Prostate gland (tissue), 2 donors: ENCODE measurements around the gene STRN3. TPM values are rescaled to one million over a fixed set of nuclear protein-coding genes. Genes with fewer than 3 reads are reported as not detected.
"Not testable (repeated sequence)": the region's sequence is repeated elsewhere in the genome, so short reads cannot be mapped to it uniquely, and the experiment has no call there.

Source experiments
- DNase-seq: peaks from one replicate; pipeline ENCODE4 v3.0.0-alpha.2; 2019; ENCODE audit warnings: low spot score
- H3K27ac ChIP-seq, 2 donors: fragments of 200-600 bp; sonication (generic); 2 replicates each; pipeline ENCODE4 v1.5.1; 2017 to 2019
- H3K27me3 ChIP-seq: fragments of 200-600 bp; sonication (generic); replicated peaks from 2 replicates; pipeline ENCODE4 v1.5.1; 2019; ENCODE audit not compliant: insufficient read depth
- H3K36me3 ChIP-seq, 2 donors: fragments of 200-600 bp; sonication (generic); 1 replicate in 1 of 2; 2 replicates in 1 of 2; pipeline versions ENCODE4 v1.5.1 to v1.8.1; 2017 to 2019
- H3K4me1 ChIP-seq: fragments of 200-600 bp; sonication (generic); replicated peaks from 2 replicates; pipeline ENCODE4 v1.5.1; 2019
- H3K4me3 ChIP-seq, 2 donors: fragments of 200-600 bp; sonication (generic); 2 replicates each; pipeline ENCODE4 v1.5.1; 2017 to 2019
- H3K9me3 ChIP-seq: fragments of 200-600 bp; sonication (generic); 2 replicates; pipeline ENCODE4 v1.5.1; 2017
- POLR2A ChIP-seq: fragments of 450-650 bp; IDR thresholded peaks from one replicate; pipeline ENCODE4 v1.6.1; 2016; ENCODE audit warnings: antibody characterized with exemption, mild to moderate bottlenecking
- POLR2AphosphoS5 ChIP-seq: sonication (generic); formaldehyde crosslinking; IDR thresholded peaks from one replicate; pipeline ENCODE4 v1.6.1; 2017; ENCODE audit warnings: antibody characterized with exemption
- WGBS: methylation state at CpG from one replicate; pipeline ENCODE4 v1.1.5; 2018; 5-methylcytosine and 5-hydroxymethylcytosine counted together
- intact Hi-C: fragments of 100-400 bp; cut with DNase I; formaldehyde crosslinking; loops from one replicate; pipeline ENCODE4 v1.14.2; 2022
- total RNA-seq, 2 donors: library from RNA; depleted of rRNA; stranded (reverse); fragments of >200 nt; gene quantifications; one replicate each; pipeline ENCODE4 v1.1.0, GENCODE V29; 2016
- TF ChIP-seq, protein P1 (sequence below), 4 experiments: fragments of 200-600 bp in 2 of 4; fragments of 450-650 bp in 2 of 4; sonication (generic) in 2 of 4; IDR thresholded peaks; 1 replicate in 3 of 4; 2 replicates in 1 of 4; pipeline ENCODE4 v1.5.1; 2016 to 2019; ENCODE audit warnings: antibody characterized with exemption in 4 of 4, mild to moderate bottlenecking in 2 of 4, moderate library complexity in 2 of 4

The STRN3 gene
- total RNA-seq, 2 donors from 2014 or later = 25.6 to 40.5 TPM

DNA sequence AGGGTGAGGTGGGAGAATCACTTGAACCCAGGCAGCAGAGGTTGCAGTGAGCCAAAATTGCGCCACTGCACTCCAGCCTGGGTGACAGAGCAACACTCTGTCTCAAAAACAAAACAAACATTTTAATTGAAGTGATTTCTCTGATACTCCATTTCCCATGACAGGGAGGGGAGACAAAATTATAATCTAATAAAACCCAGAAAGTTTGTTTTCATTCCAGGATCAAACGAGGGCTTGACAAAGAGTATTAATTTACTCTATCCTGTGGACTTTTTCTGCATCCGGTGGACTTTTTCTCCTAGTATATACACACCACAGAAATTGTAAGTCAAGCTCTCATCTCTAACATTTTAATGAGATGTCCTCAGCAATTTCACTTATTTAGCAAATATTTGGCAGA, 15.2 kb downstream of the STRN3 start:
- H3K4me3 ChIP-seq = no peak overlapping the region
- 51% methylated on average over 3 of the region's 3 CpGs for WGBS
- intact Hi-C loops = no loop called here
- H3K27ac ChIP-seq = no peak overlapping the region
- no peaks in the 10 kb centered on the region for H3K27me3 ChIP-seq
- TF ChIP-seq, protein P1, sequence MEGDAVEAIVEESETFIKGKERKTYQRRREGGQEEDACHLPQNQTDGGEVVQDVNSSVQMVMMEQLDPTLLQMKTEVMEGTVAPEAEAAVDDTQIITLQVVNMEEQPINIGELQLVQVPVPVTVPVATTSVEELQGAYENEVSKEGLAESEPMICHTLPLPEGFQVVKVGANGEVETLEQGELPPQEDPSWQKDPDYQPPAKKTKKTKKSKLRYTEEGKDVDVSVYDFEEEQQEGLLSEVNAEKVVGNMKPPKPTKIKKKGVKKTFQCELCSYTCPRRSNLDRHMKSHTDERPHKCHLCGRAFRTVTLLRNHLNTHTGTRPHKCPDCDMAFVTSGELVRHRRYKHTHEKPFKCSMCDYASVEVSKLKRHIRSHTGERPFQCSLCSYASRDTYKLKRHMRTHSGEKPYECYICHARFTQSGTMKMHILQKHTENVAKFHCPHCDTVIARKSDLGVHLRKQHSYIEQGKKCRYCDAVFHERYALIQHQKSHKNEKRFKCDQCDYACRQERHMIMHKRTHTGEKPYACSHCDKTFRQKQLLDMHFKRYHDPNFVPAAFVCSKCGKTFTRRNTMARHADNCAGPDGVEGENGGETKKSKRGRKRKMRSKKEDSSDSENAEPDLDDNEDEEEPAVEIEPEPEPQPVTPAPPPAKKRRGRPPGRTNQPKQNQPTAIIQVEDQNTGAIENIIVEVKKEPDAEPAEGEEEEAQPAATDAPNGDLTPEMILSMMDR (IDR thresholded peaks at IDR 0.05) = no peak
- TF ChIP-seq POLR2A (no peak), POLR2AphosphoS5 (no peak)
- H3K4me1 ChIP-seq = no peaks in the 10 kb centered on the region
- no peak for DNase-seq
- no peaks in the 10 kb centered on the region for H3K9me3 ChIP-seq
- H3K36me3 ChIP-seq = no peaks in the 10 kb centered on the region

DNA sequence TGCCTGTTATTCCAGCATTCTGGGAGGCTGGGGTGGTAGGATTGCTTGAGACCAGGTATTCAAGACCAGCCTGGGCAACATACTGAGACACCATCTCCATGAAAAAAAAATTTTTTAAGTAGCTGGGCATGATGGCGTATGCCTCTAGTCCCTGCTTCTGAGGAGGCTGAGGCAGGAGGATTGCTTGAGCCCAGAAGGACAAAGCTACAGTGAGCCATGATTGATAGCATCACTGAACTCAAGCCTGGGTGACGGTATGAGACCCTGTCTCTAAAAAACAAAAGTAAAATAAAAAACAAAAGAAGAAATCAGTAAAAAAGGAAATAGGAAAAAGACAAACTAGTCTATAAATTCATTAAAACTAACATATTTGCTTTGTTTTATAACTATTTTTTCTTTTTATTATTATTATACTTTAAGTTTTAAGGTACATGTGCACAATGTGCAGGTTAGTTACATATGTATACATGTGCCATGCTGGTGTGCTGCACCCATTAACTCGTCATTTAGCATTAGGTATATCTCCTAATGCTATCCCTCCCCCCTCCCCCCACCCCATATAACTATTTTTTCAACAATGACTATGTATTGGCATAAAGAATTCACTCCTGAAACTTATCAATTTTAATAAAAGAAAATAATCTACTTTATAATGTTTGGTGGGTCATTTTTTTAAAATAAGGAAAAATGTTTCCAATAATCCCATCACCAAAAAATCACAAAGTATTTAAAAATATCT, 16.2 kb downstream of the STRN3 start:
- 91% methylated on average over 3 of the region's 3 CpGs for WGBS
- DNase-seq = no peak
- no peaks in the 10 kb centered on the region for H3K27me3 ChIP-seq
- H3K36me3 ChIP-seq = no peaks in the 10 kb centered on the region
- no peak overlapping the region for H3K4me3 ChIP-seq
- no peak overlapping the region for H3K27ac ChIP-seq
- intact Hi-C loops = no loop called here
- H3K4me1 ChIP-seq = no peaks in the 10 kb centered on the region
- H3K9me3 ChIP-seq = no peaks in the 10 kb centered on the region
- TF ChIP-seq POLR2AphosphoS5 (no peak), POLR2A (no peak)
- TF ChIP-seq, protein P1 (IDR thresholded peaks at IDR 0.05) = no peak

DNA sequence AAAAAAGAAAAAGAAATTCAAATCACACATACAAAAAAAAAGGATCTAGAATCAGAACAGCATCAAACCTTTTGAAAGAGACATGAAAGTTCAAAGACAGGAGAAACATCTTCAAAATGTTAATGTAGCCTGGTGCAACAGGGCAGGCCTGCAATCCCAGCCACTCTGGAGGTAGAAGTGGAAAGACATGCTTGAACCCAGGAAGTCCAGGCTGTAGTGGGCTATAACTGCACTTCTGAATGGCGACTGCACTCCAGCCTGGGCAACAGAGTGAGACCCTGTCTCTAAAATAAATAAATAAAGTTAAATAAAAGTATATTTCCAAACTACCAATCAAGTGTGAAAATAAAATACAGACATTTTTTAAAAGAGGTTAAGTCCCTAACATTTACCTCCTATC, 19.5 kb downstream of the STRN3 start:
- H3K27me3 ChIP-seq = no peaks in the 10 kb centered on the region
- H3K27ac ChIP-seq = no peak overlapping the region
- H3K9me3 ChIP-seq = no peaks in the 10 kb centered on the region
- DNase-seq = no peak
- no peaks in the 10 kb centered on the region for H3K4me1 ChIP-seq
- TF ChIP-seq, protein P1 (IDR thresholded peaks at IDR 0.05) = no peak
- WGBS = 96% methylated on average over 1 of the region's 1 CpG
- intact Hi-C loops = no loop called here
- H3K4me3 ChIP-seq = no peak overlapping the region
- no peaks in the 10 kb centered on the region for H3K36me3 ChIP-seq

DNA sequence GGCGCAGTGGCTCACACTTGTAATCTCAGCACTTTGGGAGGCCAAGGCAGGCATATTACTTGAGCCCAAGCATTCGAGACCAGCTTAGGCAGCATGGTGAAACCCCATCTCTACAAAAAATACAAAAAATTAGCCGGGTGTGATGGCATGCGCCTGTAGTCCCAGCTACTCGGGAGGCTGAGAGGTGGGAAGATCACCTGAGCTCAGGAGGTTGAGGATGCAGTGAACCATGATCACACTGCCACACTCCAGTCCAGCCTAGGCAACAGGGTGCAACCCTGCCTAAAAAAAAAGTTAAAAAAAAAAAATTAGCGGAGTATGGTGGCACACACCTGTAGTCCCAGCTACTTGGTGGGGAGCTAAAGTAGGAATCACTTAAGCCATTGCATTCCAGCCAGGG, 22.2 kb downstream of the STRN3 start:
- H3K4me1 ChIP-seq, H3K27me3 ChIP-seq, H3K9me3 ChIP-seq, H3K36me3 ChIP-seq, H3K27ac ChIP-seq, DNase-seq, H3K4me3 ChIP-seq, intact Hi-C loops: not testable (repeated sequence)
- WGBS = 95% methylated on average over 6 of the region's 6 CpGs

DNA sequence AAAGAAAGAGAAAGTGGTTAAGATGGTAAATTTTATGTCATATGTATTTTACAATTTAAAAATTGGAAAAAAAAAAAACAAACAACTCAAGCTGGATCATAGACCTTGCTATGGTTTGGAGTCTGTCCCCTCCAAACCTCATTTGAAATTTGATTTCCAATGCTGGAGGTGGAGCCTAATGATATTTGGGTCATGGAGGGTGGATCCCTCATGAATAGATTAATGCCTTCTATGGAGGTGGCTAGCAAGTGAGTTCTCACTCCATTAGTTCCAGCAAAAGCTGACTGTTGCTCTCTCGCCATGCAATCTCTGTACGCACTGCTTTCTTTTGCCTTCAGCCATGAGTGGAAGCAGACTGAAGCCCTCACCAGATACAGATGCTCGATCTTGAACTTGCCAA, 22.9 kb downstream of the STRN3 start:
- H3K9me3 ChIP-seq = no peaks in the 10 kb centered on the region
- no peak for DNase-seq
- no peak for TF ChIP-seq POLR2AphosphoS5
- TF ChIP-seq, protein P1 (IDR thresholded peaks at IDR 0.05) = no peak
- no peak for TF ChIP-seq POLR2A
- H3K36me3 ChIP-seq = no peaks in the 10 kb centered on the region
- H3K4me3 ChIP-seq = no peak overlapping the region
- H3K4me1 ChIP-seq = no peaks in the 10 kb centered on the region
- intact Hi-C loops = no loop called here
- 99% methylated on average over 3 of the region's 3 CpGs for WGBS
- H3K27me3 ChIP-seq = no peaks in the 10 kb centered on the region
- no peak overlapping the region for H3K27ac ChIP-seq
